Bladder microvascular endothelial cell (primary cell): Measurements from ENCODE around the gene STPG3. TPM values are rescaled to one million over a fixed set of nuclear protein-coding genes. Genes with fewer than 3 reads are reported as not detected.

Experiments
- total RNA-seq: library from RNA; depleted of rRNA; stranded (reverse); fragments of >200 nt; gene quantifications from 2 replicates; pipeline ENCODE4 v1.2.3, GENCODE V29; 2014

The STPG3 gene
- total RNA-seq: not detected in 2 replicates

GRCh38 chr9:137251194-137251461 lies at the start of gene STPG3:
STPG3 (plus strand) TSS chr9:137251286; CDS start chr9:137251287, 1 bp downstream.

GRCh38 chr9:137205126-137206069 lies 45.7 kb upstream of the STPG3 start, which contains the start of the genes NDOR1 and TMEM203:
NDOR1 (plus strand) TSS chr9:137205700; CDS start chr9:137205778, 78 bp downstream.
TMEM203 (minus strand) TSS chr9:137205648; CDS start chr9:137205414, 234 bp downstream.

GRCh38 chr9:137222190-137223077 lies 28.7 kb upstream of the STPG3 start, which contains the start of gene RNF208:
RNF208 (minus strand) TSS chr9:137222240; CDS start chr9:137221212, 1,028 bp downstream.

GRCh38 chr9:137224830-137225694 lies 26.0 kb upstream of the STPG3 start, which contains the start of gene CYSRT1:
CYSRT1 (plus strand) TSS chr9:137225174; CDS start chr9:137225622, 448 bp downstream.

GRCh38 chr9:137227054-137227852 lies 23.8 kb upstream of the STPG3 start, which contains the start of gene RNF224:
RNF224 (plus strand) TSS chr9:137227502; CDS start chr9:137228336, 834 bp downstream.

GRCh38 chr9:137230705-137231371 lies 20.2 kb upstream of the STPG3 start, which contains the start of gene SLC34A3:
SLC34A3 (plus strand) TSS chr9:137230901; CDS start chr9:137231703, 802 bp downstream.

GRCh38 chr9:137240841-137241489 lies 10.1 kb upstream of the STPG3 start, which contains the start of gene TUBB4B:
TUBB4B (plus strand) TSS chr9:137241287; CDS start chr9:137241361, 74 bp downstream.

GRCh38 chr9:137254624-137255447 lies 3.8 kb downstream of the STPG3 start, which contains the start of gene NELFB:
NELFB (plus strand) TSS chr9:137255327.

GRCh38 chr9:137277329-137278041 lies 26.4 kb downstream of the STPG3 start, which contains the start of gene TOR4A:
TOR4A (plus strand) TSS chr9:137277726; CDS start chr9:137278690, 964 bp downstream.

GRCh38 chr9:137302118-137302448 lies 51.0 kb downstream of the STPG3 start, which contains the start of gene NRARP:
NRARP (minus strand) TSS chr9:137302271; CDS start chr9:137301928, 343 bp downstream.

Other genes starting within 250 kb of the STPG3 start
- gene ABCA2, start 223.0 kb upstream of the STPG3 start, total RNA-seq: 5.0 and 29.3 TPM in 2 replicates
- not detected in 2 replicates for gene FUT7, start 219.2 kb upstream of the STPG3 start, total RNA-seq
- 29.6 and 30.9 TPM in 2 replicates for gene NPDC1, start 205.1 kb upstream of the STPG3 start, total RNA-seq
- gene ENTPD2, start 197.2 kb upstream of the STPG3 start, total RNA-seq: under 0.01 TPM in 1 of 2 replicates, not detected in the other
- 8.8 and 13.6 TPM in 2 replicates for gene SAPCD2, start 180.7 kb upstream of the STPG3 start, total RNA-seq
- gene UAP1L1, start 173.8 kb upstream of the STPG3 start, total RNA-seq: 12.1 and 23.3 TPM in 2 replicates
- 58.6 and 66.0 TPM in 2 replicates for gene MAN1B1, start 164.3 kb upstream of the STPG3 start, total RNA-seq
- gene DPP7, start 136.6 kb upstream of the STPG3 start, total RNA-seq: 77.9 and 85.8 TPM in 2 replicates
- gene GRIN1, start 112.1 kb upstream of the STPG3 start, total RNA-seq: under 0.01 and 0.06 TPM in 2 replicates
- gene LRRC26, start 81.2 kb upstream of the STPG3 start, total RNA-seq: not detected in 2 replicates
- not detected in 2 replicates for gene TMEM210, start 79.2 kb upstream of the STPG3 start, total RNA-seq
- gene ANAPC2, start 62.7 kb upstream of the STPG3 start, total RNA-seq: 21.0 and 37.3 TPM in 2 replicates
- 96.5 and 111 TPM in 2 replicates for gene SSNA1, start 62.6 kb upstream of the STPG3 start, total RNA-seq
- 3.2 and 3.4 TPM in 2 replicates for gene TPRN, start 50.5 kb upstream of the STPG3 start, total RNA-seq
- gene TMEM203, start 45.6 kb upstream of the STPG3 start, total RNA-seq: 17.2 and 23.9 TPM in 2 replicates
- 2.3 and 3.3 TPM in 2 replicates for gene NDOR1, start 45.6 kb upstream of the STPG3 start, total RNA-seq
- 0.16 and 0.31 TPM in 2 replicates for gene RNF208, start 29.0 kb upstream of the STPG3 start, total RNA-seq
- 0.16 TPM in 1 of 2 replicates, not detected in the other for gene CYSRT1, start 26.1 kb upstream of the STPG3 start, total RNA-seq
- gene RNF224, start 23.8 kb upstream of the STPG3 start, total RNA-seq: not detected in 2 replicates
- gene SLC34A3, start 20.4 kb upstream of the STPG3 start, total RNA-seq: not detected in 2 replicates
- 196 and 202 TPM in 2 replicates for gene TUBB4B, start 10.0 kb upstream of the STPG3 start, total RNA-seq
- gene NELFB, start 4.0 kb downstream of the STPG3 start, total RNA-seq: 63.6 and 66.1 TPM in 2 replicates
- 14.9 and 27.1 TPM in 2 replicates for gene TOR4A, start 26.4 kb downstream of the STPG3 start, total RNA-seq
- gene NRARP, start 51.0 kb downstream of the STPG3 start, total RNA-seq: 28.1 and 30.0 TPM in 2 replicates
- gene EXD3, start 171.9 kb downstream of the STPG3 start, total RNA-seq: 18.0 and 25.7 TPM in 2 replicates
- 0.97 and 2.1 TPM in 2 replicates for gene NOXA1, start 172.1 kb downstream of the STPG3 start, total RNA-seq
- 0.06 and 0.16 TPM in 2 replicates for gene ENTPD8, start 190.1 kb downstream of the STPG3 start, total RNA-seq
- gene NSMF, start 208.0 kb downstream of the STPG3 start, total RNA-seq: 11.0 and 20.5 TPM in 2 replicates